Measurements from ENCODE around the gene CARD9. TPM values are rescaled to one million over a fixed set of nuclear protein-coding genes. Genes with fewer than 3 reads are reported as not detected.

Gene CARD9
- total and polyA plus RNA-seq, 2 of the 8 experiments (the other 6 are each of a cell fraction or from before 2014, with no cell fraction given) = 0.15 to 1.1 TPM

DNA sequence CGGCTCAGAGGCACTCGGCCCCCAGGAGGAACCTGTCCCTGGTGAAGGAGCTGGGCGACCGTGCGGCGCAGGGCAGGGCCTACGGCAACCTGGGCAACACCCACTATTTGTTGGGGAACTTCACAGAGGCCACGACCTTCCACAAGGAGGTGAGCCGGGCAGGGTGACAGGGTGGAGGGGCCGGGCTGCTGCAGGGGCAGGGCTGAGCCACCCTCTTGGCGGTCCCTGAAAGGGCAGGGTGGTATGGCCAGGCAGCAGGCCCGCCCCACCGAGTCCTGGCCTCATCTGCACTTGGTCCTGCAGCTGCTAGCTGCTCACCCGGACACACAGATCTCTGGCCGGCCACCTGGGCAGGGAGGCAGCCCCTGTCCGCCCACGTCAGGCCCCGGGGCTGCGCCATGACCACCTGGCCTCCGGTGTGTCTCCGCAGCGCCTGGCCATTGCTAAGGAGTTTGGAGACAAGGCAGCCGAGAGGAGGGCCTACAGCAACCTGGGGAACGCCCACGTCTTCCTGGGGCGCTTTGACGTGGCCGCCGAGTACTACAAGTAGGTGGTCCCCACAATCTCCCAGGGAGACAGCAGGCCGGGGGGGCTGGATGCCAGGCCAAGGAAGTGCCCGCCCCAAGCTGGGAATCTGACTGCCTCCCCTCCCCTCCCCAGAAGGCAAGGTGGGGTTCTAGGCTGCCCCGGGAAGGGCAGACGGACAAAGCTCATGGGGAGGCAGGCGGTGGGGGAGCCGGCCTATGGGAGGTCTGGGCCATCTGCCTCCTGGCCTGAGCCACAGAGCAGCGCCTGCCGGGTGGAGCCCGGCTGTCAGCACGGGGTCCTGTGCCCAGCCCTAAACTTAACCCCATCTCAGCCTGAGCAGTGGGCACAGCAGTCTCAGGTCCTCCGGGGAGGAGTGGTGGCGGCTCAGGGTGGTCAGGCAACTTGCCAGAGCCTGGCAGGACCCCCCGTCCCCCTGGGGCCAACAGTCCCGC is 35.8 kb downstream of the CARD9 start:
- Histone ChIP-seq H3K79me2 (ENCODE audit: control insufficient read depth in 1 of 2, insufficient read depth in 2 of 2, low read length in 2 of 2) (no peaks in the 10 kb centered on the region), H3K9ac (replicated peaks in 1 of 4; ENCODE audit: extremely low read depth in 1 of 4, low read depth in 3 of 4, low read length in 3 of 4) (no peak overlapping the region), H3K18ac (ENCODE audit: extremely low read depth, low read length) (no peak overlapping the region), H3K23ac (ENCODE audit: insufficient read length) (no peak overlapping the region), H2AK5ac (ENCODE audit: low read depth, low read length) (no peak overlapping the region), H3K14ac (ENCODE audit: insufficient read length) (no peak overlapping the region), H3K56ac (replicated peaks; ENCODE audit: insufficient read length, low read depth, low read length) (no peak overlapping the region), H4K91ac (replicated peaks; ENCODE audit: insufficient read length, low read length) (no peak overlapping the region), H2AFZ (ENCODE audit: low read length) (no peak overlapping the region), H3K4me3 (ENCODE audit: extremely low read depth in 1 of 4, insufficient read depth in 2 of 4, low read depth in 3 of 4, low read length in 4 of 4) (no peak overlapping the region), H4K5ac (ENCODE audit: insufficient read length, low read depth, low read length) (no peak overlapping the region), H2BK20ac (ENCODE audit: low read length) (no peak overlapping the region), H3K79me1 (ENCODE audit: low read depth, low read length) (0 out of 2 replicates have a peak, but pooled peaks cover 2% of the 10 kb centered on the region), H3K23me2 (ENCODE audit: low read depth, low read length) (no peaks in the 10 kb centered on the region; the same call in 1 of the 2 replicates), H4K8ac (ENCODE audit: extremely low read depth, insufficient read depth, low read length) (no peak overlapping the region), H2BK12ac (ENCODE audit: low read depth, low read length) (no peak overlapping the region), H3K4me1 (replicated peaks in 1 of 4; ENCODE audit: control insufficient read depth in 3 of 4, insufficient read depth in 4 of 4, low read length in 3 of 4) (peaks cover 0 to 9% (median 2%) of the 10 kb centered on the region in 4 experiments; a peak in 3 of 7 replicates), H3K4ac (replicated peaks; ENCODE audit: insufficient read length, low read depth, low read length) (no peak overlapping the region), H3K27me3 (replicated peaks in 1 of 4; ENCODE audit: control insufficient read depth in 3 of 4, extremely low read depth in 1 of 4, insufficient read depth in 3 of 4, low read length in 3 of 4) (no peaks in the 10 kb centered on the region), H3K27ac (ENCODE audit: low read depth, low read length) (no peak overlapping the region), H2BK5ac (ENCODE audit: low read depth, low read length) (no peak overlapping the region), H3K9me3 (ENCODE audit: insufficient read depth in 2 of 2, low read depth in 1 of 2, low read length in 1 of 2) (no peaks in the 10 kb centered on the region), H4K20me1 (replicated peaks in 1 of 2; ENCODE audit: control insufficient read depth in 1 of 2, insufficient read depth in 2 of 2, low read length in 2 of 2) (peaks cover 0 to 1% of the 10 kb centered on the region in 2 experiments), H3K4me2 (ENCODE audit: insufficient read depth in 1 of 2, low read depth in 2 of 2, low read length in 2 of 2) (no peak overlapping the region), H3K36me3 (ENCODE audit: control insufficient read depth in 2 of 4, insufficient read depth in 4 of 4, low read length in 3 of 4) (peaks cover 0 to 4% (median 0%) of the 10 kb centered on the region in 4 experiments; a peak in 2 of 8 replicates), H2BK15ac (ENCODE audit: low read length) (no peak overlapping the region), H2BK120ac (replicated peaks; ENCODE audit: low read depth, low read length) (no peak overlapping the region)
- CTCF ChIA-PET (ENCODE audit: partially characterized antibody) = interaction anchor here (1.0 to 3.0 kb wide), 9 partner anchors 10 to 87 kb away, joined by 3 to 13 read pairs (median 5); partner anchors contain the start of genes DNLZ and GPSM1
- POLR2A ChIA-PET (ENCODE audit: partially characterized antibody) = interaction anchor here (1.0 to 1.2 kb wide), 5 partner anchors 10 to 30 kb away, joined by 3 to 4 read pairs (median 3); no protein-coding TSS in a partner anchor
- FAIRE-seq (no peak), DNase-seq (ENCODE audit: low read depth in 1 of 2, low spot score in 2 of 2) (no peak)
- 90% methylated on average over 40 of the region's 43 CpGs; no CpG with 5 or more reads in 1 of the 2 experiments for WGBS, 2 experiments (ENCODE audit: extremely low coverage in 1 of 2, insufficient coverage in 1 of 2, insufficient read length in 1 of 2, insufficient replicate concordance in 2 of 2, low coverage in 1 of 2, low lambda C conversion rate in 2 of 2, missing lambda C conversion rate in 1 of 2)
- TF ChIP-seq BRCA1 (IDR thresholded peaks at IDR 0.05; ENCODE audit: low read depth, low read length) = no peak
- TF ChIP-seq SIN3A (conservative IDR thresholded peaks at IDR 0.05 in 1 of 2, IDR thresholded peaks at IDR 0.05 in 1 of 2; ENCODE audit: low read depth in 1 of 2, low read length in 2 of 2) = no peak
- no peak for TF ChIP-seq YY1 (IDR thresholded peaks at IDR 0.05; ENCODE audit: low read depth, low read length)
- TF ChIP-seq BCL11A (IDR thresholded peaks at IDR 0.05; ENCODE audit: low read depth in 2 of 2, low read length in 2 of 2) = no peak
